Astrocyte of the spinal cord (primary cell): ENCODE measurements around the gene HCLS1.

ENCODE experiments used
- DNase-seq: peaks from one replicate; pipeline ENCODE4 v3.0.0; 2011; ENCODE audit warnings: low read depth, low spot score
- H3K4me3 ChIP-seq: 2 replicates; pipeline ENCODE4 v1.5.1; 2011; ENCODE audit warnings: low read depth, mild to moderate bottlenecking, low read length, moderate library complexity
- CTCF ChIP-seq: IDR thresholded peaks from 2 replicates; pipeline ENCODE4 v1.5.1; 2012; ENCODE audit warnings: low read depth, mild to moderate bottlenecking, low read length, inconsistent platforms
- in situ Hi-C: cut with HindIII; loops from 2 replicates; pipeline ENCODE4 v1.10.0; 2017; ENCODE audit warnings: low sequenced_read_pairs

The HCLS1 gene, protein sequence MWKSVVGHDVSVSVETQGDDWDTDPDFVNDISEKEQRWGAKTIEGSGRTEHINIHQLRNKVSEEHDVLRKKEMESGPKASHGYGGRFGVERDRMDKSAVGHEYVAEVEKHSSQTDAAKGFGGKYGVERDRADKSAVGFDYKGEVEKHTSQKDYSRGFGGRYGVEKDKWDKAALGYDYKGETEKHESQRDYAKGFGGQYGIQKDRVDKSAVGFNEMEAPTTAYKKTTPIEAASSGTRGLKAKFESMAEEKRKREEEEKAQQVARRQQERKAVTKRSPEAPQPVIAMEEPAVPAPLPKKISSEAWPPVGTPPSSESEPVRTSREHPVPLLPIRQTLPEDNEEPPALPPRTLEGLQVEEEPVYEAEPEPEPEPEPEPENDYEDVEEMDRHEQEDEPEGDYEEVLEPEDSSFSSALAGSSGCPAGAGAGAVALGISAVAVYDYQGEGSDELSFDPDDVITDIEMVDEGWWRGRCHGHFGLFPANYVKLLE

DNA sequence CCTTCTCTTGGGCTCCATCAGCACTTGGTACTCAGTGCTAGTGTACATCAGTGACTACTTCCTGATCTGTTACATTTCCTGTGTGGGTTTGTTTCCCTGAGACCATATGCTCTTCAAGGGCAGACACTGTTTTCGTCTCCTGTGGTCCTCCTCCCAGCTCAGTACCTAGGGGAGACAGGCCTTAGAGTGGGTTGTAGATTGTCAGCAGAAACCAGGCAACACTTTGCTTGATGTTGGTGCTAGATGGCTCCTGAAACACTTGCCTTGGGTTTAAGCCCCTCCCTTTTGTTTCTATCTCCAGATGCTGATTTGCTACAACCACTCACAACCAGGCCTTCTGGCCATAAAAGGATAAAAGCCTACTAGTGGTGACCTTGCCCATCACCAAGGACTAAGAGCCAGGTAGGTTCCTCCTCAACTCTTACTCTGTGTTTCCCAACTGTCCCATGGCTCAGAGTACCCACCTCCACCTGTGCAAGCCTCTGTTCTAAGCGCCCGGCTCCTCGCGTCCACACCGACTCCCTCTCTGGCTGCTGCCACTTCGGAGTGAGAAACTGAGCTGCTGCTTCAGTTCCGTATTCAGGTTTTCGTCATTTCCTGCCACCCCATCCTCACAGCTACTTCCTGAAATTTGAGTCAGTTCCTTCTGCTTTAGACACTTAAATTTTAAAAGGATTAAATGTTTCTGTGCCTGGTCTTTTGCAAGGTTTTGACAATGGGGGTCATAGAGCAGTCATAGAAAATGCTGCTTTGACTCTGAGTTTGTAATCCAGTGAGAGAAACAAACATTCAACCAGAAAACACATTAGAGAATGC is at the start of gene HCLS1:
Gene HCLS1, minus strand, starts transcription at position 548 of the 816 bp plus-strand sequence. CDS start 2,556 bp downstream, outside the sequence.
- TF ChIP-seq CTCF = no peak
- no peak within 1 kb of the TSS for H3K4me3 ChIP-seq
- no peak for DNase-seq
- in situ Hi-C loops = no loop called here

DNA sequence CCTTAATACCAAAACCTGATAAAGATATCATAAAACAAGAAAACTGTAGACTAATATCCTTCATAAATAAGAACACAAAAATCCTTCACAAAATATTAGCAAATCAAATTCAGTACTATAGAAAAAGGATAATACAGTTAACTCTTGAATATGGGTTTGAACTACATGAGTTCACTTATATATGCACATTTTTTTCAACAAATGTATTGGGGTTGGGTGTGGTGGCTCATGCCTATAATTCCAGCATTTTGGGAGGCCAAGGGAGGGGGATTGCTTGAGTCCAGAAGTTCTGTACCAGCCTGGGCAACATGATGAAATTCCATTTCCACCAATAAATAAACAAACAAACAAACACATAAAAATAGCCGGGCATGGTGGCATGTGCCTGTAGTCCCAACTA is 49.6 kb upstream of the HCLS1 start:
- in situ Hi-C loops = no loop called here

GRCh38 chr3:121707531-121708273 is 47.0 kb upstream of the HCLS1 start:
- TF ChIP-seq CTCF = no peak
- peak; percentile 25 for DNase-seq
- no peak overlapping the region for H3K4me3 ChIP-seq
- in situ Hi-C loops = no loop called here

More for the DNA sequence above, 49.6 kb upstream of the HCLS1 start:
- no peak for TF ChIP-seq CTCF
- no peak overlapping the region for H3K4me3 ChIP-seq
- DNase-seq = no peak

DNA sequence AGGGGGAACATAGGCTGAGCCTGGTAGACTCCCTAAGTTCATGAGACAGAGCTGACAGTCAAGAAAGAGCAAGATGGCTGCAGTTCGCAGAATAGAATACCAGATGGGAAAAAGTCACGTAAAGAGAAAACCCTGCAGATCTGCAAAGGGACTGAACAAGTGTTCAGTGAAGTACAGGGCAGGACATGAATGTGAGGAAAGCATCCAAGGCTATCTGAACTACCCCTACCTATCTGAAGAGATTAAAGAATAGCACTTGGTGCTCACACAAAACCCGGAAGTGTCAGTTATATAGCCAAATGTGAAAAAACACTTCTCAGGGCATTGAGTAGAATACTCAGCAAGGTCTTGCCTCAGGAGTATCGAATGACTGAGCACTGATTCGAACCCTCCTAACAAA is 44.8 kb upstream of the HCLS1 start:
- no peak for TF ChIP-seq CTCF
- in situ Hi-C loops = no loop called here
- no peak for DNase-seq

GRCh38 chr3:121703973-121704372 is 43.3 kb upstream of the HCLS1 start:
- no peak for TF ChIP-seq CTCF
- no peak overlapping the region for H3K4me3 ChIP-seq
- in situ Hi-C loops = no loop called here
- no peak for DNase-seq

More for the DNA sequence above, 44.8 kb upstream of the HCLS1 start:
- H3K4me3 ChIP-seq = no peak overlapping the region

GRCh38 chr3:121698901-121699300 is 38.2 kb upstream of the HCLS1 start:
- DNase-seq = no peak
- no peak overlapping the region for H3K4me3 ChIP-seq
- in situ Hi-C loops = no loop called here
- TF ChIP-seq CTCF = no peak
